CD1c-positive myeloid dendritic cell (primary cell): ENCODE results near the gene NPEPL1.
A peak's percentile ranks its signal among the peaks of the same experiment; 100 is the strongest.
"Not testable (repeated sequence)": the region's sequence is repeated elsewhere in the genome, so short reads cannot be mapped to it uniquely, and the experiment has no call there.

Experiments used
- DNase-seq: peaks from one replicate; pipeline ENCODE4 v3.0.0-alpha.2; 2016; ENCODE audit errors: extremely low spot score

Gene NPEPL1

GRCh38 chr20:58692579-58693225 lies at the start of gene NPEPL1:
Gene NPEPL1 (plus strand): TSS chr20:58692800. CDS start chr20:58692901, 101 bp downstream.
- DNase-seq: peak; percentile 87

GRCh38 chr20:58642896-58643295 lies 49.7 kb upstream of the NPEPL1 start:
- DNase-seq: not testable (repeated sequence)

- no peak for DNase-seq
Measured at GRCh38 chr20:58645412-58645968, 47.1 kb upstream of the NPEPL1 start.

GRCh38 chr20:58646257-58646656 lies 46.3 kb upstream of the NPEPL1 start:
- no peak for DNase-seq

- no peak for DNase-seq
Measured at GRCh38 chr20:58646703-58647102, 45.9 kb upstream of the NPEPL1 start.

- peak; percentile 15 for DNase-seq
Measured at GRCh38 chr20:58647162-58647795, 45.3 kb upstream of the NPEPL1 start.

GRCh38 chr20:58647796-58648501 lies 44.7 kb upstream of the NPEPL1 start:
- no peak for DNase-seq

- DNase-seq: not testable (repeated sequence)
Measured at GRCh38 chr20:58648502-58648825, 44.1 kb upstream of the NPEPL1 start.

- DNase-seq: peak; percentile 33
Measured at GRCh38 chr20:58649288-58650180, 43.1 kb upstream of the NPEPL1 start.

GRCh38 chr20:58650181-58650775 lies 42.3 kb upstream of the NPEPL1 start:
- peak; percentile 34 for DNase-seq

GRCh38 chr20:58650776-58651558 lies 41.6 kb upstream of the NPEPL1 start, which contains the start of gene STX16:
Gene STX16 (plus strand): TSS chr20:58651283. CDS start chr20:58652007, 724 bp downstream.
- peak; percentile 96 for DNase-seq

GRCh38 chr20:58651559-58651945 lies 41.0 kb upstream of the NPEPL1 start:
- DNase-seq: peak; percentile 1

GRCh38 chr20:58651946-58652605 lies 40.5 kb upstream of the NPEPL1 start:
- peak; percentile 84 for DNase-seq

- no peak for DNase-seq
Measured at GRCh38 chr20:58652606-58653294, 39.9 kb upstream of the NPEPL1 start.

GRCh38 chr20:58654337-58654736 lies 38.3 kb upstream of the NPEPL1 start:
- DNase-seq: no peak

- no peak for DNase-seq
Measured at GRCh38 chr20:58655328-58656107, 37.1 kb upstream of the NPEPL1 start.

GRCh38 chr20:58656831-58657230 lies 35.8 kb upstream of the NPEPL1 start:
- DNase-seq: no peak

GRCh38 chr20:58657262-58657661 lies 35.3 kb upstream of the NPEPL1 start:
- no peak for DNase-seq
